GM19035 (cell line): Measurements from ENCODE around the gene RAD51B.

Experiments
- ATAC-seq: cut with Tn5 transposase; IDR thresholded peaks from one replicate; pipeline ENCODE4 v1.9.1; 2021; ENCODE audit not compliant: unreplicated experiment

RAD51B gene

GRCh38 chr14:68669111-68669511 lies 849.5 kb downstream of the RAD51B start:
- ATAC-seq, result no peak

GRCh38 chr14:68669603-68670358 lies 850.2 kb downstream of the RAD51B start:
- ATAC-seq, result no peak

GRCh38 chr14:68670359-68670715 lies 850.8 kb downstream of the RAD51B start:
- ATAC-seq, result no peak

GRCh38 chr14:68671909-68672308 lies 852.3 kb downstream of the RAD51B start:
- no peak for ATAC-seq

- no peak for ATAC-seq
Measured at GRCh38 chr14:68672609-68673285, 853.2 kb downstream of the RAD51B start.

- ATAC-seq, result no peak
Measured at GRCh38 chr14:68673464-68673863, 853.9 kb downstream of the RAD51B start.

- ATAC-seq, result no peak
Measured at GRCh38 chr14:68674538-68675232, 855.1 kb downstream of the RAD51B start.

GRCh38 chr14:68675233-68675577 lies 855.6 kb downstream of the RAD51B start:
- no peak for ATAC-seq

GRCh38 chr14:68676511-68676943 lies 856.9 kb downstream of the RAD51B start:
- ATAC-seq, result no peak

- no peak for ATAC-seq
Measured at GRCh38 chr14:68677476-68677875, 857.9 kb downstream of the RAD51B start.

GRCh38 chr14:68677901-68678300 lies 858.3 kb downstream of the RAD51B start:
- no peak for ATAC-seq

GRCh38 chr14:68678471-68678870 lies 858.9 kb downstream of the RAD51B start:
- no peak for ATAC-seq

- ATAC-seq, result no peak
Measured at GRCh38 chr14:68679301-68679700, 859.7 kb downstream of the RAD51B start.

GRCh38 chr14:68679746-68680467 lies 860.3 kb downstream of the RAD51B start:
- ATAC-seq, result no peak

- ATAC-seq, result no peak
Measured at GRCh38 chr14:68680541-68681051, 861.0 kb downstream of the RAD51B start.

GRCh38 chr14:68681256-68682011 lies 861.9 kb downstream of the RAD51B start:
- no peak for ATAC-seq

- no peak for ATAC-seq
Measured at GRCh38 chr14:68682166-68683103, 862.9 kb downstream of the RAD51B start.

GRCh38 chr14:68683326-68683725 lies 863.7 kb downstream of the RAD51B start:
- no peak for ATAC-seq
